ENCODE results near the gene NLK. TPM values are rescaled to one million over a fixed set of nuclear protein-coding genes. Genes with fewer than 3 reads are reported as not detected.

NLK gene
- total RNA-seq, 1 experiment from 2014 or later, result 12.8 TPM

DNA sequence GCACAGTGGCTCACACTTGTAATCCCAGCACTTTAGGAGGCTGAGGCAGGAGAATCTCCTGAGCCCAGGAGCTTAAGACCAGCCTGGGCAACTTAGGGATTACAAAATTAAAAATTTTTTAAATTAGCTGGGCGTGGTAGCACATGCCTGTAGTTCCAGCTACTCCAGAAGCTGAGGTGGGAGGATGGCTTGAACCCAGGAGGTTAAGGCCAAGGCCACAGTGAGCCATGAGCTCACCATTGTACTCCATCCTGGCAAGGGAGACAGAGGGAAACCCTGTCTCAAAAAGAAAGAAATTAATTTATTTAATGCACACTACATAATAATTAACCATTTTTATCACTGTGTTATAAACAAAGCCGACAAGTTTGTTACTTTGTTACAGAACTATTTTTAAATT is 145.5 kb downstream of the NLK start:
- H3K9me2 ChIP-seq (ENCODE audit: insufficient read depth), result no peaks in the 10 kb centered on the region
- H3K9ac ChIP-seq (ENCODE audit: low read length), result no peak overlapping the region
- CTCF ChIA-PET, result no interaction called here
- no peaks in the 10 kb centered on the region for H4K20me1 ChIP-seq (ENCODE audit: insufficient read depth)
- POLR2A ChIA-PET, result no interaction called here
- no peak for DNase-seq (ENCODE audit: low read depth, low spot score)
- H3K4me3 ChIP-seq (replicated peaks in 1 of 2; ENCODE audit: low read depth in 1 of 2, low read length in 2 of 2), result no peak overlapping the region
- TF ChIP-seq, protein P1, sequence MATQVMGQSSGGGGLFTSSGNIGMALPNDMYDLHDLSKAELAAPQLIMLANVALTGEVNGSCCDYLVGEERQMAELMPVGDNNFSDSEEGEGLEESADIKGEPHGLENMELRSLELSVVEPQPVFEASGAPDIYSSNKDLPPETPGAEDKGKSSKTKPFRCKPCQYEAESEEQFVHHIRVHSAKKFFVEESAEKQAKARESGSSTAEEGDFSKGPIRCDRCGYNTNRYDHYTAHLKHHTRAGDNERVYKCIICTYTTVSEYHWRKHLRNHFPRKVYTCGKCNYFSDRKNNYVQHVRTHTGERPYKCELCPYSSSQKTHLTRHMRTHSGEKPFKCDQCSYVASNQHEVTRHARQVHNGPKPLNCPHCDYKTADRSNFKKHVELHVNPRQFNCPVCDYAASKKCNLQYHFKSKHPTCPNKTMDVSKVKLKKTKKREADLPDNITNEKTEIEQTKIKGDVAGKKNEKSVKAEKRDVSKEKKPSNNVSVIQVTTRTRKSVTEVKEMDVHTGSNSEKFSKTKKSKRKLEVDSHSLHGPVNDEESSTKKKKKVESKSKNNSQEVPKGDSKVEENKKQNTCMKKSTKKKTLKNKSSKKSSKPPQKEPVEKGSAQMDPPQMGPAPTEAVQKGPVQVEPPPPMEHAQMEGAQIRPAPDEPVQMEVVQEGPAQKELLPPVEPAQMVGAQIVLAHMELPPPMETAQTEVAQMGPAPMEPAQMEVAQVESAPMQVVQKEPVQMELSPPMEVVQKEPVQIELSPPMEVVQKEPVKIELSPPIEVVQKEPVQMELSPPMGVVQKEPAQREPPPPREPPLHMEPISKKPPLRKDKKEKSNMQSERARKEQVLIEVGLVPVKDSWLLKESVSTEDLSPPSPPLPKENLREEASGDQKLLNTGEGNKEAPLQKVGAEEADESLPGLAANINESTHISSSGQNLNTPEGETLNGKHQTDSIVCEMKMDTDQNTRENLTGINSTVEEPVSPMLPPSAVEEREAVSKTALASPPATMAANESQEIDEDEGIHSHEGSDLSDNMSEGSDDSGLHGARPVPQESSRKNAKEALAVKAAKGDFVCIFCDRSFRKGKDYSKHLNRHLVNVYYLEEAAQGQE (IDR thresholded peaks at IDR 0.05; ENCODE audit: low read depth), result no peak
- TF ChIP-seq JUND (IDR thresholded peaks at IDR 0.05), result no peak
- TF ChIP-seq SIN3A (IDR thresholded peaks at IDR 0.05; ENCODE audit: low read depth), result no peak
- TF ChIP-seq SRF (IDR thresholded peaks at IDR 0.05; ENCODE audit: low read depth), result no peak
- no peak for TF ChIP-seq FOSL1 (IDR thresholded peaks at IDR 0.05; ENCODE audit: low read depth)
- no peak for TF ChIP-seq ZNF274 (IDR thresholded peaks at IDR 0.05; ENCODE audit: low read depth, low read length)
- TF ChIP-seq EZH2 (IDR thresholded peaks at IDR 0.05), result no peak
- no peak for TF ChIP-seq POLR2AphosphoS5 (IDR thresholded peaks at IDR 0.05; ENCODE audit: low read depth, low read length)
- BruUV-seq (replicated peaks), result no TSS peak
- H2AFZ ChIP-seq (ENCODE audit: low read depth, low read length, poor library complexity, severe bottlenecking), result no peak overlapping the region
- no peaks in the 10 kb centered on the region; a peak in 1 of 4 replicates for H3K36me3 ChIP-seq (ENCODE audit: control insufficient read depth in 1 of 2, insufficient read depth in 2 of 2, low read length in 2 of 2)
- no peak overlapping the region for H3K4me2 ChIP-seq (ENCODE audit: low read length)
- H3K27ac ChIP-seq (ENCODE audit: low read depth, low read length), result no peak overlapping the region
- no peaks in the 10 kb centered on the region for H3K4me1 ChIP-seq (ENCODE audit: control insufficient read depth in 1 of 2, insufficient read depth in 2 of 2, low read length in 2 of 2)
- intact Hi-C loops (cut with micrococcal nuclease), result no loop called here
- no peaks in the 10 kb centered on the region for H3K9me3 ChIP-seq (ENCODE audit: control insufficient read depth in 1 of 2, insufficient read depth in 1 of 2, low read depth in 1 of 2, low read length in 2 of 2)
- RAD21 ChIA-PET (ENCODE audit: low non-redundant PET in 1 of 2, low total read pairs in 2 of 2, uncharacterized antibody in 2 of 2, unreplicated experiment in 2 of 2), result no interaction called here
- H3K79me2 ChIP-seq (ENCODE audit: insufficient read depth, low read length), result no peaks in the 10 kb centered on the region
- ATAC-seq, result no peak
- no peaks in the 10 kb centered on the region for H3K27me3 ChIP-seq (ENCODE audit: insufficient read depth, low read length)

DNA sequence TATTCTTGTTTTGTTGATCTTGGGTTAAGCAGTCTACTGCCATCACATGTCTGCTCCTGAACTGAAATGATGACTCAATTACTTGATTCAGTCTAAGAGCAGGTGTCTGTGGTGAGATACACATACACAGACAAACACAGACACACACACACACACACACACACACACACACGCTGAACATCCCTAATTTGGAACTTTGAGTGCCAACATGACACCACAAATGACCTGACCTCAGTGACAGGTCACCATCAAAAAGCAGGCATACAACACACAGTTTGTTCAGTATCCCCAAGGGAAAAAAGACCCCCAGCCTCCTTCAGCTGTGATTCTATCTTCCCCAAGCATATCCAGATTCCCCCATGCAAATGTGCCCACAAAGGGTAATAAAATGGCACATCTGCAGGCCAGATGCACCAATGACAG is 146.4 kb downstream of the NLK start:
- H3K36me3 ChIP-seq (ENCODE audit: control insufficient read depth in 1 of 2, insufficient read depth in 2 of 2, low read length in 2 of 2), result no peaks in the 10 kb centered on the region; a peak in 1 of 4 replicates
- no peaks in the 10 kb centered on the region for H3K9me3 ChIP-seq (ENCODE audit: control insufficient read depth in 1 of 2, insufficient read depth in 1 of 2, low read depth in 1 of 2, low read length in 2 of 2)
- ChIA-PET POLR2A (no interaction called here), RAD21 (ENCODE audit: low non-redundant PET in 1 of 2, low total read pairs in 2 of 2, uncharacterized antibody in 2 of 2, unreplicated experiment in 2 of 2) (no interaction called here), CTCF (no interaction called here)
- H3K4me3 ChIP-seq (replicated peaks in 1 of 2; ENCODE audit: low read depth in 1 of 2, low read length in 2 of 2), result no peak overlapping the region
- no TSS peak for BruUV-seq (replicated peaks)
- DNase-seq (ENCODE audit: low read depth, low spot score) (no peak), ATAC-seq (no peak)
- no peaks in the 10 kb centered on the region for H3K4me1 ChIP-seq (ENCODE audit: control insufficient read depth in 1 of 2, insufficient read depth in 2 of 2, low read length in 2 of 2)
- no peaks in the 10 kb centered on the region for H4K20me1 ChIP-seq (ENCODE audit: insufficient read depth)
- no peaks in the 10 kb centered on the region for H3K27me3 ChIP-seq (ENCODE audit: insufficient read depth, low read length)
- H3K79me2 ChIP-seq (ENCODE audit: insufficient read depth, low read length), result no peaks in the 10 kb centered on the region
- no peak overlapping the region for H3K9ac ChIP-seq (ENCODE audit: low read length)
- no peak for TF ChIP-seq FOSL1 (IDR thresholded peaks at IDR 0.05; ENCODE audit: low read depth)
- no peak for TF ChIP-seq EZH2phosphoT487 (IDR thresholded peaks at IDR 0.05; ENCODE audit: borderline replicate concordance)
- TF ChIP-seq POLR2AphosphoS5 (IDR thresholded peaks at IDR 0.05; ENCODE audit: low read depth, low read length), result no peak
- H3K4me2 ChIP-seq (ENCODE audit: low read length), result no peak overlapping the region
- intact Hi-C loops (cut with micrococcal nuclease), result no loop called here
- H2AFZ ChIP-seq (ENCODE audit: low read depth, low read length, poor library complexity, severe bottlenecking), result no peak overlapping the region
- no peaks in the 10 kb centered on the region for H3K9me2 ChIP-seq (ENCODE audit: insufficient read depth)
- no peak overlapping the region for H3K27ac ChIP-seq (ENCODE audit: low read depth, low read length)

All from HCT116 (cell line).